Stromal cell of bone marrow (primary cell): ENCODE measurements around the gene LAMA3.

Experiments
- DNase-seq: peaks from one replicate; pipeline ENCODE4 v3.0.0-alpha.2; 2012; ENCODE audit warnings: low read depth

Gene LAMA3

DNA sequence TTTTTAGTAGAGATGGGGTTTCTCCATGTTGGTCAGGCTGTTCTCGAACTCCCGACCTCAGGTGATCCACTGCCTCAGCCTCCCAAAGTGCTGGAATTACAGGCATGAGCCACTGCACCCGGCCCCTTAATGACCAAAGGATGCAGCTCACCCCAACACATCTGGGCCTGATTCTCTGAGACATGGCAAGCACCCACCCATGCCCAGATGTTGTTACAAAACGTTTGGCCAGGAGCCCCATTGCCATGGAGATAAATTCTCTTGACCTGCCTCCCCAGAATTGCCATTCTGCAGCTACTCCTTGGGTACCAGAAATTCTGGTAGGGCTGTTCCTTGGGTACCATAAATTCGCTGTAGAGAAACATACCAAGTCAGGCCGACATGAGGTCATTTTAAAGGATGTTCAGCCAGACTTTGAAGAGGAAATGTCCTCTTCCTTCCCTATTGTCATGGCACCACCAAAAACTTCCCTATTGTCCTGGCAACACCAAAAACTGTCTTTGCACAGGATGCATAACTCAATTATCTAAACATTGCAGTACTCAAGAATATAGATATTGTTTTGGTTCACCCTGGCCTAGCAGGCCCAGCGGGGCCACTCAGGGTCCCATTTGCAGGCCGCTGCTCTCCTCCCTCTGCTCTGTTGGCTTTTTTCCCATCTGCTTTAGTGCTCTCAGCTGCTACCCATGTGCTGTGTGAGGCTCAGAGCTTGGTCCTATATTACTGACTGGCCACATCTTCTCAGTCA lies 164.4 kb downstream of the LAMA3 start:
- no peak for DNase-seq

- DNase-seq = no peak
These were observed 166.5 kb downstream of the LAMA3 start for GRCh38 chr18:23855721-23856120.

DNA sequence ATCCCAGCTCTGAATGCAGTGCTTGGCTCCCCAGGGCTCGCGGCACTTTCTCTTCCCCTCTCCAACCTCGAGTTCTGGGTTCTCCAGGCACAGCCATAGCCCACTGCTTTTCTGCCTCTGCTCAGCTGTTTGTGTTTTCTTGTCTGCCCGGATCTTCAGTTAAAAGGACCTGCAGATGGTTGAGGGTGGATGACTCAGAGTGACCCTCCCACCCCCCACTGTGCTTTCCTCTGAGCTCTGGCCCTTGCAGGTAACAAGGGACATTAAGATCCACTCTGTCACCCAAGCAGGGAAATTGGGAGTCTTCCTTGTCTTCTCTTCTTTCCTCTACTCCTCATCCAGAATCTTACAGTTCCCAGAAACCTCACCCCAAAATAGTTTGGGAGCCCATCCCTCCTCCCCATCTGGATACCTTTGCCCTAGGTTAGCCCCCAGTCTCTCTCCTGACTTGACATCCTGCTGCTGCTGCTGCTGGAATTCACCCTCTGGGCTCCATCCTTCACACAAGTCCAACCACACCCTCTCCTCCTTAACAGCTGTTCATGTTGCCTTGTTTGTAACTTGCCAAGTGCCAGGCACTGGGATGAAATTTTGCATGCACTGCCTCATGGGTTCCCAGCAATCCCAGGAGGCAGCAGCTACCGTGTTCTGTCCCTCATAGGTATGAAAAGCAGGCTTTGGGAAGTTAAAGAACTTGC lies 167.4 kb downstream of the LAMA3 start:
- no peak for DNase-seq

GRCh38 chr18:23857164-23857552 lies 167.9 kb downstream of the LAMA3 start:
- no peak for DNase-seq

DNA sequence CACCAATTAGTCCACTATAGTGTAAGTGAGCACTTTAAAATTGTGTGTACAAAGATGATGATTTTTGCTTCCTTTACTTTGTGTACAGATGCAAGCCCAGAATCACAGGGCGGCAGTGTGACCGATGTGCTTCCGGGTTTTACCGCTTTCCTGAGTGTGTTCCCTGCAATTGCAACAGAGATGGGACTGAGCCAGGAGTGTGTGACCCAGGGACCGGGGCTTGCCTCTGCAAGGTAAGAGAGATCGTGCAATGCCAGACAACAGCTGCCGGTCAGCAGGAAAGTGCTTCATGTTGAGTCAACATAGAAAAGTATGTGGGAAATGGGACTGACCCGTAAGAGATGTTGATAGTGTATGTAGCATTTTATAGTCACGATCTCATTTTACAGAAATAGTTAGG lies 168.5 kb downstream of the LAMA3 start:
- no peak for DNase-seq

- no peak for DNase-seq
These were observed 170.4 kb downstream of the LAMA3 start for GRCh38 chr18:23859466-23860336.

- no peak for DNase-seq
These were observed 172.1 kb downstream of the LAMA3 start for GRCh38 chr18:23861326-23861725.

DNA sequence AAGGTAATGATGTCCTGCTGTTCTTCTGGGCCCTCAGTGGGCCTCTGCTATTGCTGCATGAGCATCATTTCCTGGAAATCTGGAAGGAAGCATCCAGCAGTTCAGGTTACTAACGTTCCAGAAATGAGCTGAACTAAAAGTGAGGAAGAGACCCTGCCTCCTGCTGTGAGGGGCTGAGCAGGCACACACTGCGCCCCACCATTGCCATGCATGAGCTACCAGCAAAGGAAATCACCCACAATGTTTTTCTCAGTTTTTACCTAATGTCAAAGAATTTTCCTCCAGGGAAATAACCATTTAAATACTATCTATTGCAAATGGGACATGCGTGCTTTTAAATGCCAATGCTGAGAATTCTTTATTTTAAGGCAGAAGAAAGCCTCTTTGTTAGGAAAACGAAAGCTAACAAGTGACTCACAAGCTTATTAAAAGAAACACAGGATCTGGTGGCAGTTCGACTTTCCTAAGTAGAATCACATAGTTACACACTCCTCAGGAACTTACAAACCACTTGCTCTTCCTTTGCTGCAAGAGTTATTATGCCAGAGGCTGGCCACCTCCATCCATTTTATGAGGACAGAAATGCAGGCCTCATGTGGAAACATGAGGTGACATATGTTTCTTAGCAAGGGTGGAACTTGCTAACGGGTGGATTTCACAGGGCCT lies 172.7 kb downstream of the LAMA3 start:
- DNase-seq = peak; percentile 82

DNA sequence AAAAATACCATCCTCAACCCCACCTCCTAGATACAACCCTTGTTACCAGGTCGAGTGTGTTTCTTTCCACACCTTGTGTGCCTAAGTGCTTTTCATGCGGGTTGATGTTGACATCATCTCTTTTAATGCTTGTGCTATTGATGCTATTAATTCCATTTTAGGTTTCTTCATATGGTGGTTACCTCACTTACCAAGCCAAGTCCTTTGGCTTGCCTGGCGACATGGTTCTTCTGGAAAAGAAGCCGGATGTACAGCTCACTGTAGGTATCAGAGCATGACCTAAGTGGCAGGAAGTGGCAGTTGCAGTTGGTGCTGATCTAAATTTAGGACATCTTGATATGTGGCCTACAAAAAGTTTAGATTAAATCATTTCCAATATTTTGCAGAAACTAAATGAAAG lies 175.4 kb downstream of the LAMA3 start:
- DNase-seq = no peak

DNA sequence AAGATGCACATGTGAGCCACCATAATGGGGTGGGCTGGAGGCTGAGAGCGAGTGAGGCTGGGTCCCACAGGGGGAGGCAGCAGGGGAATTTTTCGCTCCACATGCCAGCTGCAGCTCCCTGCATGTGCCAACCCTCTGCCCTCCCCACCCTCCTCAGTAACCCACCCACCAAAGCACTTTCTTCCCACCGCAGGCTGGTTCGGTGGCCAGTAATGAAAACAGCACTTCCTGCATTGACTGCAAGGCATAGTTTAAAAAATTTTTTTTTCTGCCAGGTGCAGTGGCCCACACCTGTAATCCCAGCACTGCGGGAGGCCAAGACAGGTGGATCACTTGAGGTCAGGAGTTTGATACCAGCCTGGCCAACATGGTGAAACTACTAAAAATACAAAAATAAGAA lies 177.8 kb downstream of the LAMA3 start:
- DNase-seq = no peak

DNA sequence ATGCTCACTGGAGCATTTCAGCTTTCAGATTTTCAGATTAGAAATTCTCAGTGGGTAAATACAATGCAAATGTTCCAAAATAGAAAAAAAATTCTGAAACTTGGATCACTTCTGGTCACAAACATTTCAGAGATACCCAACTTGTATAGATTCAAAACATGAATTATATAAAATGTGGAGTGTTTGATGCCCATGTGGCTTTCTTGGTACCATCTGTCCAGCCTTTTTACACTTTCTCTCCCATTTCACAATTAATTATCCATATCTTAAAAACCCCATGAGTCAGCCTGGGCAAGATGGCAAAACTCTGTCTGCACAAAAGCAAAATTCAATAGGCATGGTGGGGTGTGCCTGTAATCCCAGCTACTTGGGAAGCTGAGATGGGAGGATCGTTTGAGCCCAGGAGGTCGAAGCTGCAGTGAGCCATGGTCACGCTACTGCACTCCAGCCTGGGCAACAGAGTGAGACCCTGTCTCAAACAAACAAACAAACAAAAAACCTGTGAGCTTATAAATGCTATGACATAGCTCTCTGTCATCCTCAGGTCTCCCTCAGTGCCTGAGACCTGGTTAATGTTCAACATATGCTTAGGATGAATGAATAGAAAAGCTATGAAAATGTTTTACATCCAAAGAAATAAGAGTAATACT lies 179.0 kb downstream of the LAMA3 start:
- DNase-seq = no peak

DNA sequence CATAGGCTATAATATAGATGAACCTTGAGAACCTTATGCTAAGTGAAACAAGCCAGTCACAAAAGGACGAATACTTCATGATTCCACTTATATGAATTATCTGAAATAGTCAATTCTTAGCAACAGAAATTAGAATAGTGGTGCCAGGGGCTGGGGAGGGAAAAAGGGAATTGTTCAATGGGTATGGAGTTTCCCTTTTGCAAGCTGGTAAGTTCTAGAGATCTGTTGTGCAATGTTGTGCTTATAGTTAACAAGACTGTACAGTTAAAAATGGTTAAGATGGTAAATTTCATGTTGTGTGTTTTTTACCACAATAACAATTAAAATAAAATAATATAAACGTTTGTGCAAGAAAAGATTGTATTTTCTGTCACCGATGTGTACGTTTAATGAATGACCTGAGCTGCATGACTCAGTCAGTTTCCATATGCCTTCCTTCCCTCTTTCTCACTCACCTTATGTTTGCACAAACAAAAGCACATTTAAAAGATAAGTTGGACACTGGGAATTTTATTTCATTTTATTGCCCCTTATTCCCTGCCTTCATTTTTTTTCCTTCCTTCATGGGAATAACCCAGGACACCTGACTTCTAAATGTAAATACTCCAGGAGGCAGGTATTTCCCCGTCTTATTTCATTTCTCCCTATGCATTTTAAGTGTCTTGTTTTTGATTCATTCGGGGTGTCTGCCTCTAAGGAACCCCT lies 181.6 kb downstream of the LAMA3 start:
- no peak for DNase-seq

- DNase-seq = no peak
These were observed 182.2 kb downstream of the LAMA3 start for GRCh38 chr18:23871410-23871809.

- DNase-seq = no peak
These were observed 183.7 kb downstream of the LAMA3 start for GRCh38 chr18:23872701-23873550.

- no peak for DNase-seq
These were observed 187.0 kb downstream of the LAMA3 start for GRCh38 chr18:23875966-23876895.

DNA sequence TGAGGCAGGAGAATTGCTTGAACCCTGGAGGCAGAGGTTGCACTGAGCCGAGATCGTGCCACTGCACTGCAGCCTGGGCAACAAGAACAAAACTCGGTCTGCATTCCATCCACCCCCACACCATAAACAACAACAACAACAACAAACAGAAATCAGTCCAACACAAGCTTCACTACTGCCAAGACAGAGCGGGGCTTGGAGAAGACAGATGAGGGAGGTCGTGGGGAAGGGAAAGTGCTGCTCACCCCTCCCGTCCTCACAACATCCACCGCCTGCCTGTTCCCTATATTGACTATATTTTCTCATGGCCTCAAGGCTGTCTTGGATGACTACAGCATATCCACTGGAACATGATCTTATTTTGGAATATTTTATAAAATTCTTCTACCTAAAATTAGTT lies 187.7 kb downstream of the LAMA3 start:
- no peak for DNase-seq

DNA sequence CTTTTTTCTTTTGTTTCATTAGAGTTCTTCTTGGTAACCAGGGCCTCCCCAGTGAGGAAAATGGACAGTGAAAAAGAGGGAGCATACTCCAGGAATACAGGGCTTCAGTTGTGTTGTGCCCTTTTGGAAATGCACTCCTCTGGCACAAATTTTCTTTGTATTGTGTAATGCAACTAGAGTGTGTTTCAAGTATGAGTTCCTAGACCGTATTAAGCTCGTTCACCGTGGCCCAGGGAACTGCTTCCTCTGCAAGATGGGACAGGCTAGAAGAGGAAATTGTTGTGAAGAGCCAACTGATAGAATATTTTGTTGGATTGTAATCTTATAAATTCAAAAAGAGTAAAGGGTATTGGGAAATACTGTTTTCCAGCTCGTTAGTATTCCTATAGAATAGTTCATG lies 188.1 kb downstream of the LAMA3 start:
- no peak for DNase-seq

- no peak for DNase-seq
These were observed 189.2 kb downstream of the LAMA3 start for GRCh38 chr18:23878336-23878900.

DNA sequence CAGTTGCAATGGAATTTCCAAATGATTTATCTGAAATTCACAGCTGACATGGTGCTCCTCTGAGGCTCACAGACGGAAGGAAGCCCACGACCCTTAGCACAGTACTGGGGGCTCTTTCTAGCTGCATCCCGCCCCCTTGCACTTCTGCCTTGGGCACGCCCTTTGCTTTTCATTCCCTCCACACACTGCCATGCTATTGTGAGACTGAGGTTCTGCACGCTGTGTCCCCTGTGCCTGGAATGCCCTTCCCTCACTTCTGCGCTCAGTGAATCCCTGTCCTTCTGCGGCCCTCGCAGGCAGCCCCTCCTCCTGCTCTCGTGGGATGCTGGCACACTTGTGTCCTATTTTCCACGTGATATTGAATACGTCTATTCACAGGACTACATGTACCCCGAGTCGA lies 189.9 kb downstream of the LAMA3 start:
- DNase-seq = no peak
